OCI-LY7 (cell line): ENCODE results near the gene STPG3.

ENCODE experiments used
- EZH2phosphoT487 ChIP-seq: fragments of 200-600 bp; sonication (generic); IDR thresholded peaks from 2 replicates; pipeline ENCODE4 v1.6.1; 2018; ENCODE audit warnings: low read depth, borderline replicate concordance, mild to moderate bottlenecking, mixed run types, antibody characterized with exemption, low read length, moderate library complexity, mixed read lengths
- TF ChIP-seq, protein P1 (sequence below): fragments of 200-600 bp; sonication (generic); conservative IDR thresholded peaks from 2 replicates; pipeline ENCODE4 v1.5.1; 2014; ENCODE audit warnings: mild to moderate bottlenecking, antibody characterized with exemption, low read length, moderate library complexity, mixed read lengths

GRCh38 chr9:137206602-137207001, 44.5 kb upstream of the STPG3 start:
- TF ChIP-seq, protein P1, sequence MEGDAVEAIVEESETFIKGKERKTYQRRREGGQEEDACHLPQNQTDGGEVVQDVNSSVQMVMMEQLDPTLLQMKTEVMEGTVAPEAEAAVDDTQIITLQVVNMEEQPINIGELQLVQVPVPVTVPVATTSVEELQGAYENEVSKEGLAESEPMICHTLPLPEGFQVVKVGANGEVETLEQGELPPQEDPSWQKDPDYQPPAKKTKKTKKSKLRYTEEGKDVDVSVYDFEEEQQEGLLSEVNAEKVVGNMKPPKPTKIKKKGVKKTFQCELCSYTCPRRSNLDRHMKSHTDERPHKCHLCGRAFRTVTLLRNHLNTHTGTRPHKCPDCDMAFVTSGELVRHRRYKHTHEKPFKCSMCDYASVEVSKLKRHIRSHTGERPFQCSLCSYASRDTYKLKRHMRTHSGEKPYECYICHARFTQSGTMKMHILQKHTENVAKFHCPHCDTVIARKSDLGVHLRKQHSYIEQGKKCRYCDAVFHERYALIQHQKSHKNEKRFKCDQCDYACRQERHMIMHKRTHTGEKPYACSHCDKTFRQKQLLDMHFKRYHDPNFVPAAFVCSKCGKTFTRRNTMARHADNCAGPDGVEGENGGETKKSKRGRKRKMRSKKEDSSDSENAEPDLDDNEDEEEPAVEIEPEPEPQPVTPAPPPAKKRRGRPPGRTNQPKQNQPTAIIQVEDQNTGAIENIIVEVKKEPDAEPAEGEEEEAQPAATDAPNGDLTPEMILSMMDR, result no peak
- TF ChIP-seq EZH2phosphoT487, result no peak
